Measurements from ENCODE around the gene NIPA2.

NIPA2 gene

GRCh38 chr15:22856659-22857058 is 18.2 kb downstream of the NIPA2 start:
- peaks cover 27% of the 10 kb centered on the region for H3K36me3 ChIP-seq (ENCODE audit: insufficient read depth, low read length)
- no peaks in the 10 kb centered on the region for H3K4me1 ChIP-seq (ENCODE audit: insufficient read depth, low read length)
- no peaks in the 10 kb centered on the region for H3K9me3 ChIP-seq (ENCODE audit: control insufficient read depth, insufficient read depth, low read length)
- H3K9ac ChIP-seq (ENCODE audit: low read depth, low read length): no peak overlapping the region

- Histone ChIP-seq H3K36me3 (ENCODE audit: insufficient read depth, low read length) (peaks cover 18% of the 10 kb centered on the region), H3K9ac (ENCODE audit: low read depth, low read length) (no peak overlapping the region), H3K9me3 (ENCODE audit: control insufficient read depth, insufficient read depth, low read length) (no peaks in the 10 kb centered on the region), H3K4me1 (ENCODE audit: insufficient read depth, low read length) (no peaks in the 10 kb centered on the region; the same call in 1 of the 2 replicates)
Measured at GRCh38 chr15:22861161-22861560, 22.7 kb downstream of the NIPA2 start.

- Histone ChIP-seq H3K4me1 (ENCODE audit: insufficient read depth, low read length) (no peaks in the 10 kb centered on the region; the same call in 1 of the 2 replicates), H3K36me3 (ENCODE audit: insufficient read depth, low read length) (peaks cover 18% of the 10 kb centered on the region), H3K9ac (ENCODE audit: low read depth, low read length) (no peak overlapping the region), H3K9me3 (ENCODE audit: control insufficient read depth, insufficient read depth, low read length) (no peaks in the 10 kb centered on the region)
Measured at GRCh38 chr15:22863356-22863755, 24.9 kb downstream of the NIPA2 start.

- no peak overlapping the region for H3K9ac ChIP-seq (ENCODE audit: low read depth, low read length)
- H3K4me1 ChIP-seq (ENCODE audit: insufficient read depth, low read length): no peaks in the 10 kb centered on the region; the same call in 1 of the 2 replicates
- peaks cover 23% of the 10 kb centered on the region for H3K36me3 ChIP-seq (ENCODE audit: insufficient read depth, low read length)
- H3K9me3 ChIP-seq (ENCODE audit: control insufficient read depth, insufficient read depth, low read length): no peaks in the 10 kb centered on the region
Measured at GRCh38 chr15:22866079-22866478, 27.6 kb downstream of the NIPA2 start.

GRCh38 chr15:22867886-22868285 is 29.4 kb downstream of the NIPA2 start:
- Histone ChIP-seq H3K9ac (ENCODE audit: low read depth, low read length) (no peak overlapping the region), H3K4me1 (ENCODE audit: insufficient read depth, low read length) (no peaks in the 10 kb centered on the region; the same call in 1 of the 2 replicates), H3K36me3 (ENCODE audit: insufficient read depth, low read length) (peaks cover 26% of the 10 kb centered on the region), H3K9me3 (ENCODE audit: control insufficient read depth, insufficient read depth, low read length) (no peaks in the 10 kb centered on the region)

- peaks cover 26% of the 10 kb centered on the region for H3K36me3 ChIP-seq (ENCODE audit: insufficient read depth, low read length)
- H3K9me3 ChIP-seq (ENCODE audit: control insufficient read depth, insufficient read depth, low read length): no peaks in the 10 kb centered on the region
- peaks cover 3% of the 10 kb centered on the region; the same call in 1 of the 2 replicates for H3K4me1 ChIP-seq (ENCODE audit: insufficient read depth, low read length)
- no peak overlapping the region for H3K9ac ChIP-seq (ENCODE audit: low read depth, low read length)
Measured at GRCh38 chr15:22868495-22868894, 30.0 kb downstream of the NIPA2 start.

GRCh38 chr15:22868928-22869327 is 30.5 kb downstream of the NIPA2 start:
- peaks cover 26% of the 10 kb centered on the region for H3K36me3 ChIP-seq (ENCODE audit: insufficient read depth, low read length)
- H3K4me1 ChIP-seq (ENCODE audit: insufficient read depth, low read length): peaks cover 4% of the 10 kb centered on the region; the same call in 1 of the 2 replicates
- H3K9me3 ChIP-seq (ENCODE audit: control insufficient read depth, insufficient read depth, low read length): no peaks in the 10 kb centered on the region
- H3K9ac ChIP-seq (ENCODE audit: low read depth, low read length): no peak overlapping the region

GRCh38 chr15:22869856-22870255 is 31.4 kb downstream of the NIPA2 start:
- Histone ChIP-seq H3K9ac (ENCODE audit: low read depth, low read length) (no peak overlapping the region), H3K4me1 (ENCODE audit: insufficient read depth, low read length) (peaks cover 4% of the 10 kb centered on the region; the same call in 1 of the 2 replicates), H3K9me3 (ENCODE audit: control insufficient read depth, insufficient read depth, low read length) (no peaks in the 10 kb centered on the region), H3K36me3 (ENCODE audit: insufficient read depth, low read length) (peaks cover 20% of the 10 kb centered on the region)

- no peak overlapping the region for H3K9ac ChIP-seq (ENCODE audit: low read depth, low read length)
- peaks cover 19% of the 10 kb centered on the region for H3K36me3 ChIP-seq (ENCODE audit: insufficient read depth, low read length)
- H3K4me1 ChIP-seq (ENCODE audit: insufficient read depth, low read length): peaks cover 4% of the 10 kb centered on the region; the same call in 1 of the 2 replicates
- H3K9me3 ChIP-seq (ENCODE audit: control insufficient read depth, insufficient read depth, low read length): no peaks in the 10 kb centered on the region
Measured at GRCh38 chr15:22870865-22871264, 32.4 kb downstream of the NIPA2 start.

- H3K36me3 ChIP-seq (ENCODE audit: insufficient read depth, low read length): peaks cover 19% of the 10 kb centered on the region
- no peak overlapping the region for H3K9ac ChIP-seq (ENCODE audit: low read depth, low read length)
- H3K4me1 ChIP-seq (ENCODE audit: insufficient read depth, low read length): peaks cover 4% of the 10 kb centered on the region; the same call in 1 of the 2 replicates
- H3K9me3 ChIP-seq (ENCODE audit: control insufficient read depth, insufficient read depth, low read length): no peaks in the 10 kb centered on the region
Measured at GRCh38 chr15:22871481-22872086, 33.1 kb downstream of the NIPA2 start.

- Histone ChIP-seq H3K36me3 (ENCODE audit: insufficient read depth, low read length) (peaks cover 19% of the 10 kb centered on the region; the same call in 1 of the 2 replicates), H3K9me3 (ENCODE audit: control insufficient read depth, insufficient read depth, low read length) (no peaks in the 10 kb centered on the region), H3K9ac (ENCODE audit: low read depth, low read length) (no peak overlapping the region), H3K4me1 (ENCODE audit: insufficient read depth, low read length) (peaks cover 4% of the 10 kb centered on the region; the same call in 1 of the 2 replicates)
Measured at GRCh38 chr15:22872936-22873701, 34.7 kb downstream of the NIPA2 start.

GRCh38 chr15:22873841-22874240 is 35.4 kb downstream of the NIPA2 start:
- Histone ChIP-seq H3K9me3 (ENCODE audit: control insufficient read depth, insufficient read depth, low read length) (no peaks in the 10 kb centered on the region), H3K36me3 (ENCODE audit: insufficient read depth, low read length) (peaks cover 17% of the 10 kb centered on the region; the same call in 1 of the 2 replicates), H3K4me1 (ENCODE audit: insufficient read depth, low read length) (peaks cover 4% of the 10 kb centered on the region; the same call in 1 of the 2 replicates), H3K9ac (ENCODE audit: low read depth, low read length) (no peak overlapping the region)

GRCh38 chr15:22874256-22874655 is 35.8 kb downstream of the NIPA2 start:
- no peaks in the 10 kb centered on the region for H3K9me3 ChIP-seq (ENCODE audit: control insufficient read depth, insufficient read depth, low read length)
- no peak overlapping the region for H3K9ac ChIP-seq (ENCODE audit: low read depth, low read length)
- peaks cover 4% of the 10 kb centered on the region; the same call in 1 of the 2 replicates for H3K4me1 ChIP-seq (ENCODE audit: insufficient read depth, low read length)
- H3K36me3 ChIP-seq (ENCODE audit: insufficient read depth, low read length): peaks cover 13% of the 10 kb centered on the region; the same call in 1 of the 2 replicates

GRCh38 chr15:22874966-22875365 is 36.5 kb downstream of the NIPA2 start:
- Histone ChIP-seq H3K4me1 (ENCODE audit: insufficient read depth, low read length) (peaks cover 4% of the 10 kb centered on the region; the same call in 1 of the 2 replicates), H3K9me3 (ENCODE audit: control insufficient read depth, insufficient read depth, low read length) (no peaks in the 10 kb centered on the region), H3K36me3 (ENCODE audit: insufficient read depth, low read length) (peaks cover 10% of the 10 kb centered on the region; the same call in 1 of the 2 replicates), H3K9ac (ENCODE audit: low read depth, low read length) (no peak overlapping the region)

Data from ES-I3 (cell line).